Cardiac septum (tissue), 1 donor: Measurements from ENCODE around the gene AQP5. TPM values are rescaled to one million over a fixed set of nuclear protein-coding genes. Genes with fewer than 3 reads are reported as not detected.
A peak's percentile ranks its signal among the peaks of the same experiment; 100 is the strongest.

Experiments
- DNase-seq: peaks from one replicate; pipeline ENCODE4 v3.0.0-alpha.2; 2020; ENCODE audit warnings: low spot score
- intact Hi-C: fragments of 100-400 bp; cut with DNase I; formaldehyde crosslinking; loops from one replicate; pipeline ENCODE4 v1.14.0; 2022
- total RNA-seq: library from RNA; stranded (reverse); fragmentation: NEBNext Ultra II Directional; extraction: Animal tissue kit (Norgen Biotek cat#: 25700); gene quantifications from one replicate; pipeline ENCODE4 v1.2.1, GENCODE V29; 2021
- donor health status: DM: no; HTN: no; CAD: no.

AQP5 gene
- total RNA-seq, 1 donor from 2014 or later, result not detected

DNA sequence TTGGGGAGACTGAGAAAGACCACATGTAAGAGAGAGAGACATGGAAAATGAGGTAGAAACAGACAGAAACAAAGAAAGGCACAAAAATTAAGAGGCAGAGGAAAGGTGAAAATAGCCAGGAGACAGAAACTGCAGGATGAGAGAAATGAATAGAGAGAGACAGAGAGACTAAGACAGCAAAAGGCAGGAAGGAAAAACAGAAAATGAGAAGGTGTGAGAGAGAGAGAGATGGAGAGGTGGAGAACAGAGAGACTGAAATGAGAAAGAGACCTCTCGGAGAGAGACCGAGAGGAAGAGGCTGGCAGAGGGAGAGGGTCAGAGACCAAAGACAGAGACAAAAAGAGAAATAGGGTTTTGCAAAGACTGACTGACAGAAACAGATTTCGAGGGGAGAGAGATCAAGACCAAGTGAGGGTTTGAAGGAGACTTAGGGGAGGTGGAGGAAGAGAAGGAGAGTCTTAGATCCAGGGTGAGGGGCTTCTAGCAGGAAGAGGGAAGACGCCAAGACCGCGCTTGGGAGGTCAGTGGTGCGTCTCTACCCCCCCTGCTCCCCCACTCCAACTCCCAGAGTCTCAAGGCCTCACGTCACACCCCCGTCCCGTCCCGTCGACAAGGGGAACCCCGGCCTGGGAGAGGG, 1.1 kb upstream of the AQP5 start:
- DNase-seq, result no peak
- intact Hi-C loops, result loop anchor here (10.0 kb wide), 1 partner anchor 186 kb away; no protein-coding TSS in a partner anchor

DNA sequence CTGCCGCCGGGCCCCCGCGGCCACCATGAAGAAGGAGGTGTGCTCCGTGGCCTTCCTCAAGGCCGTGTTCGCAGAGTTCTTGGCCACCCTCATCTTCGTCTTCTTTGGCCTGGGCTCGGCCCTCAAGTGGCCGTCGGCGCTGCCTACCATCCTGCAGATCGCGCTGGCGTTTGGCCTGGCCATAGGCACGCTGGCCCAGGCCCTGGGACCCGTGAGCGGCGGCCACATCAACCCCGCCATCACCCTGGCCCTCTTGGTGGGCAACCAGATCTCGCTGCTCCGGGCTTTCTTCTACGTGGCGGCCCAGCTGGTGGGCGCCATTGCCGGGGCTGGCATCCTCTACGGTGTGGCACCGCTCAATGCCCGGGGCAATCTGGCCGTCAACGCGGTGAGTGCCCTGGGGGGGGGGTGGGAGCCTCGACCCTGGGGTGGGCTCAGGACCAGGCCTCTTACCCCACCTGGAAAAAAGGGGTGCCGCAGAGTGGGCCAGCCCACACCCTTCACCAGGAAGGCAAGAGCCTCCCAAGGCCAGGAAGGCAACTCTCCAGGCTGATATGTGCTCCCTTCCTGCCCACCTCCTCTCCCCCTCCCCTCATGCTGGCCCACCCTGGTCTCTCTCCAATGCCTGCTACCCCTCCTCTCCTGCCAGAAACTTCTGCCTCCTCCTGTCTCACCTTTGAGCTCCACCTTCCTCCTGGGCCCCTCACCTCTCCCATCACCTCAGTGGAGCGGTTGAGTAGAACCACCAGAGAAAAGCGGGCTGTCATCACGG, 507 bp downstream of the AQP5 start:
- intact Hi-C loops, result loop anchor here (2.0 to 10.0 kb wide), 2 partner anchors 93 to 187 kb away; no protein-coding TSS in a partner anchor
- no peak for DNase-seq

GRCh38 chr12:49962861-49963765, 1.4 kb downstream of the AQP5 start:
- DNase-seq, result peak; percentile 84
- intact Hi-C loops, result loop anchor here (2.0 to 10.0 kb wide), 2 partner anchors 94 to 188 kb away; no protein-coding TSS in a partner anchor

- DNase-seq, result no peak
- intact Hi-C loops, result loop anchor here (2.0 to 10.0 kb wide), 2 partner anchors 95 to 189 kb away; no protein-coding TSS in a partner anchor
Observed at GRCh38 chr12:49963976-49964815, 2.5 kb downstream of the AQP5 start.

- intact Hi-C loops, result loop anchor here (10.0 kb wide), 1 partner anchor 190 kb away; no protein-coding TSS in a partner anchor
- DNase-seq, result no peak
Observed at GRCh38 chr12:49964849-49965624, 3.4 kb downstream of the AQP5 start.

GRCh38 chr12:49965836-49966235, 4.2 kb downstream of the AQP5 start:
- intact Hi-C loops, result loop anchor here (2.0 to 10.0 kb wide), 3 partner anchors 91 to 191 kb away; partner anchors contain the start of gene ASIC1
- DNase-seq, result no peak

DNA sequence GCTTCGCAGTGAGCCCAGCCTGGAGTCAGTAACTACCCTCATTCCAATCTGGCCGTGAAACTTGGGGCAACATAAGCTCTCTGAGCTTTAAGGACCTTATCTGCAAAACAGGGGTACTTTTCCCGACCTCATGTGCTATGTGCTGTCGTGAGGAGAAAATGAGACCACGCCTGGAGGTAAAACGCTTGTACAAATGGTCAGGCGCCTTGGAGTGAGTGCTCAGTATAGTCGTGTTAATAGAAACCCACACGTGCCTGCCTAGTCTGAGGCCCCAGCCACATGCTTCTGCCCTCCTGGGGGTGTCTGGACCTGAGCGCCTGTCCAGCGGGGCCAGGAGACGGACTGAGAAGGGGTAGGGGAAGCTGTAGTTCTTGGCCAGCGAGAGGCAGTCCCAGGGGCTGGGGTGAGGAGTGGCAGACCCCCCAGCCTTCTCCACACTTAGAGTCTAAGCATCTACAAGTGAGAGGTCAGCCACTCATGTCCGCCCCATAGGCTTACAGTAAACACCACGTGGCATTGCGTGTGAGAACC, 4.9 kb downstream of the AQP5 start:
- DNase-seq, result no peak
- intact Hi-C loops, result loop anchor here (2.0 to 10.0 kb wide), 3 partner anchors 90 to 192 kb away; partner anchors contain the start of gene ASIC1

- intact Hi-C loops, result loop anchor here (2.0 to 10.0 kb wide), 3 partner anchors 90 to 192 kb away; partner anchors contain the start of gene ASIC1
- peak; percentile 95 for DNase-seq
Observed at GRCh38 chr12:49967042-49967776, 5.5 kb downstream of the AQP5 start.

DNA sequence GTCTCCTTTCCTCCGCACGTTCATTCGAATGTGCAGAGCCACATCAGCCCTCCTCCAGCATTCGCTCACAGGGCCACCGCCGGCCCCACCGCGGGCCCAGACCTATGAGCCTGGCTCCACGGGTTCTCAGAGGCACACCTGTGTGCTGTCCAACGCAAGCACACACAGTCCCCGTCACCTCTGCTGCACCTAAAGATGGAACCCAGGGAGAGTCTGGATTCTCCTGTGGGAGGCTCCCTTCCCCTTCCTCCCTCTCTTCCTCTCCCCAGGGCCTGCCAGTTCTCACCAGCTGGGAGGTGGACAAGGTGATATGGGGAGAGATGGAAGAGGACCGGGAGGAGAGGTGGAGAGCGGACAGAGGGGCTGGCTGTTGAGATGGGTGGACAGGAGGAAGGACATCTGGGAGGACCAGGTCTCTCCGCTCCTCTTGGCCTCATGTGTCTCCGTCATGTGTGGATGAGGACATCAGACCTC, 6.1 kb downstream of the AQP5 start:
- intact Hi-C loops, result loop anchor here (2.0 to 10.0 kb wide), 3 partner anchors 89 to 193 kb away; partner anchors contain the start of gene ASIC1
- peak; percentile 66 for DNase-seq

DNA sequence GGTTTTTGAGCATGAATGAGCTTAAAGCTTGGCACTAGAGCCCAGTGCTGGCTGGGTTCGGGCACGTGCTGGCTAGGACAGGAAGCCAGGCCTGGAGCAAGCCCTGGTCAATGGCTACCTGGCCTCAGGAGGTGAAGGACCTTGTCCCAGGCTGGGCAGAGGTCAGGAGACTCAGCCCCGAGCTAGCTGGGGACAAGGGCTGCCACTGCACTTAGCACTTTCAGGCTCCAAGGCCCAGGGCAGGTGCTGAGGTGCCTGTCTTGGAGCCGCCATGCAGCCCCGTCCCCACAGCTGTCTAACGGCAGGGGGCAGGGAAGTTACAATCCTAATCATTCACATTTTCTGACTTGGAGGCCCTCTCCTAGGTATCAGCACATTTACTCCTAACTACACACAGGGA, 6.8 kb downstream of the AQP5 start:
- intact Hi-C loops, result loop anchor here (10.0 kb wide), 1 partner anchor 194 kb away; no protein-coding TSS in a partner anchor
- peak; percentile 69 for DNase-seq

GRCh38 chr12:49969027-49969426, 7.4 kb downstream of the AQP5 start:
- peak; percentile 67 for DNase-seq
- intact Hi-C loops, result loop anchor here (10.0 kb wide), 1 partner anchor 194 kb away; no protein-coding TSS in a partner anchor

DNA sequence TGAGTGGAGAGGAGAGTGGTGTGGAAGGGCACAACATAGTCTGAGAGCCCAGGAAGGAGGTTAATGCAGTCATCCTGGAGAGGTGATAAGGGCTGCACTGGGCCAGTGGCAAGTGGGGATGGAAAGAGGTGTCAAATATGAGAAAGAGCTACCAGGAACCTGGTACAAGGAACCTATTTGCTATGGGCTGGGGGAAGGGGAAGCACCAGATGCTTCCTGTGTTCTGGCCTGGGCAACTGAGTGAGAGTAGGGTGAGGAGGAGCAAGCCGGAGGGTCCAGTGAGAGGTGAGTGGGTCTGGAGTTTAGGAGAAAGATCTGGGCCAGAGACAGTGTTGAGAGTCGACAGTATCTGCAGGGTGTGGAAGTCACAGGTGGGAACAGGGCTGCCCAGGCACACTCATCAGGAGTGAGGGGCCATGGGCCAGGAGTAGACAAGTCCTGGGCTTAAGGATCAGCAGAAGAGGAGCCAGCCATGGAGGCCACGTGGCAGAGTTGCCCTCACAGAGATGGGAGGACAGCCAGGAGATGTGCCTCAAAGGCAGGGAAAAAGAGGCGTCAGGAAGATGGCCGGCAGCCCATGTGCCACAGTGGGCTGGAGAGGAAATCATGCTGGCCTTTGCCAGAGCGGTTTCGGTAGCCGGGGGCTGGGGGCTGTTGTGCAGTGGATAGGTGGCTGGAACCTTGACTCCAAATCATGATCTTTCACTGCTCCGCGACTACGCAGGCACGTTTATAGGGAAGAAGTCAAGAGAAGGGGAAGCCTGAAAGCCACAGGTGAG, 8.2 kb downstream of the AQP5 start:
- intact Hi-C loops, result loop anchor here (10.0 kb wide), 1 partner anchor 195 kb away; no protein-coding TSS in a partner anchor
- DNase-seq, result peak; percentile 64

DNA sequence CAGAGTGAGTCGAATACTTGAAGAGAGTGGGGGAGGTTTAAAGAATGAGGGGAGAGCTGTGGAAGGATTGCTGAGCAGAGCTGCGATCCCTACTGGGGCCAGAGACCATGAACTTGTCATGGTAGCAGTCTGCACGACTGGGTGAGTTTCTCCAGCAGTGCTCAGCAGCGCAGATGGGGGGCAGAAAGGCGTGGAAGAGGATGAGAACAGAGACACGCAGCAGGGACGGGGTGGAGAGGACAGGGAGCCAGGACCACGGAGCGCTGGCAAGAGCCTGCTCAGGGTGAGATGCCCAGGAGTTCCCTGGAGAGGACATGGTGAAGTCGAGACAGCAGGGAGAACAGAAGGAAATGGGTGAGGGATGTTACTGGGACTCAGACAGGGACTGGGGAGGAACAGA, 9.0 kb downstream of the AQP5 start:
- intact Hi-C loops, result no loop called here
- peak; percentile 70 for DNase-seq

- intact Hi-C loops, result no loop called here
- DNase-seq, result no peak
Observed at GRCh38 chr12:49971141-49971540, 9.5 kb downstream of the AQP5 start.

GRCh38 chr12:49972129-49972528, 10.5 kb downstream of the AQP5 start:
- DNase-seq, result no peak
- intact Hi-C loops, result no loop called here
